Stimulated activated effector memory CD8-positive, alpha-beta T cell treated with anti-CD3 and anti-CD28 coated beads, Interleukin-12 subunit alpha, Interleukin-12 subunit beta, amount 100 ng/mL, for 72 hours (primary cell): ENCODE results near the gene MTF1.

Source experiments
- ATAC-seq: fragments of 150-1000 bp; cut with Tn5 transposase; 2 replicates; pipeline ENCODE4 v1.10.0; 2021
- DNase-seq, 2 donors: peaks; one replicate each; pipeline ENCODE4 v3.0.0; 2021 to 2022; ENCODE audit warnings: low spot score in 2 of 2
- H3K27ac Mint-ChIP-seq: one replicate; pipeline ENCODE4 v1.8.0; 2022; ENCODE audit warnings: mild to moderate bottlenecking, mixed read lengths
- H3K36me3 Mint-ChIP-seq: one replicate; pipeline ENCODE4 v1.8.0; 2022; ENCODE audit warnings: mild to moderate bottlenecking, mixed read lengths
- H3K4me1 Mint-ChIP-seq: one replicate; pipeline ENCODE4 v1.8.0; 2022; ENCODE audit warnings: mixed read lengths
- H3K4me3 Mint-ChIP-seq: one replicate; pipeline ENCODE4 v1.8.0; 2022; ENCODE audit warnings: mild to moderate bottlenecking, mixed read lengths
- H3K9me3 Mint-ChIP-seq: one replicate; pipeline ENCODE4 v1.8.0; 2022; ENCODE audit warnings: mixed read lengths

Gene MTF1

GRCh38 chr1:37762516-37762915, 96.9 kb downstream of the MTF1 start:
- peaks cover 3% of the 10 kb centered on the region for H3K9me3 Mint-ChIP-seq
- no peak for ATAC-seq
- no peak overlapping the region for H3K4me3 Mint-ChIP-seq
- no peak for DNase-seq
- H3K4me1 Mint-ChIP-seq = peaks cover 23% of the 10 kb centered on the region
- no peak overlapping the region for H3K27ac Mint-ChIP-seq
- no peaks in the 10 kb centered on the region for H3K36me3 Mint-ChIP-seq

DNA sequence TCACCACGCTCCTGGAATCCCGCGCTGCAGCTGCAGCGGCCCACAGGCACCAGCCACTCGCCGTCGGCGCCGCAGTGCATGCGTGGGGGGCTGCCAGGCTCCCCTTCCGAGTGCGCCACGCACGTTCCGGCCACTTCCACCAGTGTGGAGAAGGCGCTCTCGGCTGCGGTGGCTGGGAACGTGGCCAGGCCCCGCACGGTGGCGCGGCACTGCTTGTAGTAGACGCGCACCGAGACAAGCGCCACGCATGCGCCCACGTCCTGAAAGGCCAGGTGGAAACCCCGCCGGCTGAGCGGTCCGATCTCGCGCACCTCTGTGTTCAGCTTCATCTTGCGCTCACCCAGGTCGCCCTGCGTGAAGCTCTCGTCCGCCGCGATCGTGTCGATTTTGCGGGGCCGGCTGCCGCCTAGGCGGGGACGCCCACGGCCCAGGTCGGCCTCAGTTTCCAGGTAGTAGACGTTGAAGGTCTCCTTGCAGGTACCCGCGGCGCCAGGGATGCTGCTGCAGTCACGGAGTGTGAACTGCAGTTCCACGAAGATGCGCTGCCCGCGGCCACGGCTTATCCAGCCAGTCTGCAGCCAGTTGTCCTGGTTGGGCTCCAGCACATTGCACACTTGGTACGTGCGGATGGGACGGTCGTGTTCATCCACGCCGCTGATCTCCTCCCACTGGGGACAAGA, 97.8 kb downstream of the MTF1 start:
- H3K4me1 Mint-ChIP-seq = peaks cover 23% of the 10 kb centered on the region
- ATAC-seq (no peak), DNase-seq (no peak)
- H3K27ac Mint-ChIP-seq = no peak overlapping the region
- H3K36me3 Mint-ChIP-seq = no peaks in the 10 kb centered on the region
- H3K4me3 Mint-ChIP-seq = no peak overlapping the region
- peaks cover 3% of the 10 kb centered on the region for H3K9me3 Mint-ChIP-seq
